Thoracic aorta (tissue), 2 donors: ENCODE data around the gene KIRREL2. TPM values are rescaled to one million over a fixed set of nuclear protein-coding genes. Genes with fewer than 3 reads are reported as not detected.

ENCODE experiments used
- ATAC-seq: fragments of 150-250 bp; one replicate; pipeline ENCODE4 v1.8.0; 2017; ENCODE audit warnings: low read depth; ENCODE audit not compliant: insufficient number of reproducible peaks, low FRiP score
- DNase-seq: peaks from one replicate; pipeline ENCODE4 v3.0.0-alpha.2; 2020; ENCODE audit warnings: low spot score
- H3K27ac ChIP-seq, 2 donors: fragments of 200-600 bp; sonication (generic); 1 replicate in 1 of 2; 2 replicates in 1 of 2; pipeline ENCODE4 v1.5.1; 2016; ENCODE audit warnings: mild to moderate bottlenecking in 2 of 2, moderate library complexity in 2 of 2
- H3K27me3 ChIP-seq: fragments of 200-600 bp; sonication (generic); replicated peaks from 2 replicates; pipeline ENCODE4 v1.6.0; 2016; ENCODE audit warnings: mild to moderate bottlenecking; ENCODE audit not compliant: insufficient read depth
- H3K36me3 ChIP-seq: fragments of 200-600 bp; sonication (generic); one replicate; pipeline ENCODE4 v1.5.1; 2016
- H3K4me1 ChIP-seq, 2 donors: fragments of 200-600 bp; sonication (generic); 1 replicate in 1 of 2; 2 replicates in 1 of 2; pipeline versions ENCODE4 v1.5.1 to v1.6.0; 2016; ENCODE audit warnings: low read depth in 2 of 2, mild to moderate bottlenecking in 1 of 2; ENCODE audit not compliant: control insufficient read depth in 1 of 2
- H3K4me3 ChIP-seq: fragments of 200-600 bp; sonication (generic); 2 replicates; pipeline ENCODE4 v1.5.1; 2016; ENCODE audit warnings: mild to moderate bottlenecking
- H3K9me3 ChIP-seq: fragments of 200-600 bp; sonication (generic); 2 replicates; pipeline ENCODE4 v1.5.1; 2016
- total RNA-seq, 2 donors: library from RNA; depleted of rRNA; stranded (reverse); fragments of >200 nt; gene quantifications; one replicate each; pipeline versions ENCODE4 v1.1.0 to v1.2.3, GENCODE V29; 2016
- TF ChIP-seq, protein P1 (sequence below): fragments of 200-600 bp; sonication (generic); IDR thresholded peaks from one replicate; pipeline ENCODE4 v1.5.1; 2019; ENCODE audit warnings: antibody characterized with exemption

Gene KIRREL2
- total RNA-seq, 2 donors from 2014 or later: 0.92 TPM; not detected in 1

DNA sequence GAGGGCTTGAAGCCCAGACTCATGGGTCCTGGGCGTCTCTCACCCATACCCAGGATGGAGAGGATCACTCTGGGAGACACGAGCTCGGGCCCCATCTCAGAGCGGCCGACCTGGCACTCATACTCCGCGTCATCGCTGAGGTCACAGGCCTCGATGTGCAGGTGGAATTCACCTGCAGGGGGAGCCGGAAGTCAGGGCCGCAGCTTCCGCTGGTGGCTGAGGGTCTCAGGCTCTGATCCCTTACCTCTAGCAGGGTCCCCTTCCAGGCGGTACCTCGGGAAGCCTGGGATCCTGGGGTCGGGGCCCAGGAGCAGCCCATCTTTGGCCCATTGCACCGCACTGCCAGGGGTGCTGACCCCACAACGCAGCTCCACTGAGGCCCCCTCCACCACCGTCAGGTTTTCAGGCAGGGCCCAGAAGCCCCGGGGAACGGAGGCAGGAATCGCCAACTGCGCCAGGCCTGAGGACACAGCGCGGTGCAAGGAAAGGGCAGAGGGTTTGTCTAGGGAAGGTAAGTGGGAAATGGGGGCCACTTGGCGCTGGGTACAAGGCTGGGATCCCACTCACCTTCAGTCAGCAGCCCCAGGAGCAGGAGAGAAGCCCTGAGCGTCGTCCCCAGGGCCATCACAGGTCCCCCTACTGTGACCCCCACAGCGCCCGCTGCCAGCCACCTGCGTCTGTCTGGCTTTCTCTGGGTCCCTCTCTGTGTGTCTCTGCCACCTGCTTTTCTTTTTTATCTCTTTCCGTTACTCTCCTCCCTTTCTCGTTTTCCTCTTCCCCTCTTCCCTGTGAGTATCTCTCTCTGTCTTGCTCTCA, 5.3 kb upstream of the KIRREL2 start:
- TF ChIP-seq, protein P1, sequence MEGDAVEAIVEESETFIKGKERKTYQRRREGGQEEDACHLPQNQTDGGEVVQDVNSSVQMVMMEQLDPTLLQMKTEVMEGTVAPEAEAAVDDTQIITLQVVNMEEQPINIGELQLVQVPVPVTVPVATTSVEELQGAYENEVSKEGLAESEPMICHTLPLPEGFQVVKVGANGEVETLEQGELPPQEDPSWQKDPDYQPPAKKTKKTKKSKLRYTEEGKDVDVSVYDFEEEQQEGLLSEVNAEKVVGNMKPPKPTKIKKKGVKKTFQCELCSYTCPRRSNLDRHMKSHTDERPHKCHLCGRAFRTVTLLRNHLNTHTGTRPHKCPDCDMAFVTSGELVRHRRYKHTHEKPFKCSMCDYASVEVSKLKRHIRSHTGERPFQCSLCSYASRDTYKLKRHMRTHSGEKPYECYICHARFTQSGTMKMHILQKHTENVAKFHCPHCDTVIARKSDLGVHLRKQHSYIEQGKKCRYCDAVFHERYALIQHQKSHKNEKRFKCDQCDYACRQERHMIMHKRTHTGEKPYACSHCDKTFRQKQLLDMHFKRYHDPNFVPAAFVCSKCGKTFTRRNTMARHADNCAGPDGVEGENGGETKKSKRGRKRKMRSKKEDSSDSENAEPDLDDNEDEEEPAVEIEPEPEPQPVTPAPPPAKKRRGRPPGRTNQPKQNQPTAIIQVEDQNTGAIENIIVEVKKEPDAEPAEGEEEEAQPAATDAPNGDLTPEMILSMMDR: no peak
- no peak overlapping the region for H3K4me3 ChIP-seq
- no peak for DNase-seq

DNA sequence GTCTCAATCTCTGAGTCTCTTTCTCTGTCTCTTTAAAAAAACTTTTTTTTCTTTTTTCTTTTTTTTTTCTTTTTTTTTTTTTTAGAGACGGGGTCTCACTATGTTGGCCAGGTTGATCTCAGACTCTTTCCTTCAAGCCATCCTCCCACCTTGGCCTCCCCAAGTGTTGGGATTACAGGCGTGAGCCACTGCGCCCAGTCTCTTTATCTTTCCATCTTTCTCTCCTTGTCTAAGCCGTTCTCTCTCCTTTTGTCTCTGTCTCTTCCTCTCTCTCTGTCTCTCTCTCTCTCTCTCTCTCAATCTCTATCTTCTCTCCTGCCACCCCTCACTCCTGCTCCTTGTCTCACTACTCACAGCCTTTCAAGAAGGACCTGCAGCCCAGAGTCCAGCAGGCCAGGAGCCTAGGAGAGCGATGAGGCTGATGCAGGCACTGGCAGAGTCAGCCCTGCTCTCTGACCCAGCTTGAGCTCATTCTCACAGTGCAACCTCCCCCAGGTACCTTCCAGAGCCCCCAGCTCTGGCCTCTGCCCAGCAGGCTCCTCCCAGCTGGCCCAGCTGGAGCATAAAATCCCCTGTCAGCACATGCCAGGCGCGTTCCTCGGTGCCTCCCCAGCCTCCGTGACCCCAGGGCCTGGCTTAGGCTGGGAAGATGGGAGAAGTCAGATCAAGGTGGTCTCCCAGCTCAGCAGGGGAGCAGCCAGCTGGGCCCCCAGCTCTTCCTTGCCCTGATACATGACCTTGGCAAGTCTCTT, 4.5 kb upstream of the KIRREL2 start, which contains the start of gene NPHS1:
NPHS1 (minus strand) TSS at position 476 of the 752 bp plus-strand sequence. CDS start 667 bp downstream, outside the sequence.
- no peak within 1 kb of the TSS for H3K4me3 ChIP-seq
- no peak for DNase-seq
- no peak for ATAC-seq
- H3K27ac ChIP-seq: no peak within 1 kb of the TSS
- TF ChIP-seq, protein P1: no peak
- H3K9me3 ChIP-seq: no peaks in the 10 kb centered on the region
- H3K4me1 ChIP-seq: peaks cover 0 to 13% of the 10 kb centered on the region in 2 donors
- peaks cover 8% of the 10 kb centered on the region for H3K27me3 ChIP-seq
- no peaks in the 10 kb centered on the region for H3K36me3 ChIP-seq

More for the DNA sequence above, 5.3 kb upstream of the KIRREL2 start:
- H3K27ac ChIP-seq: no peak overlapping the region
- H3K27me3 ChIP-seq: peaks cover under 1% of the 10 kb centered on the region
- H3K36me3 ChIP-seq: no peaks in the 10 kb centered on the region
- H3K9me3 ChIP-seq: no peaks in the 10 kb centered on the region
- ATAC-seq: no peak
- peaks cover 0 to 6% of the 10 kb centered on the region in 2 donors for H3K4me1 ChIP-seq

DNA sequence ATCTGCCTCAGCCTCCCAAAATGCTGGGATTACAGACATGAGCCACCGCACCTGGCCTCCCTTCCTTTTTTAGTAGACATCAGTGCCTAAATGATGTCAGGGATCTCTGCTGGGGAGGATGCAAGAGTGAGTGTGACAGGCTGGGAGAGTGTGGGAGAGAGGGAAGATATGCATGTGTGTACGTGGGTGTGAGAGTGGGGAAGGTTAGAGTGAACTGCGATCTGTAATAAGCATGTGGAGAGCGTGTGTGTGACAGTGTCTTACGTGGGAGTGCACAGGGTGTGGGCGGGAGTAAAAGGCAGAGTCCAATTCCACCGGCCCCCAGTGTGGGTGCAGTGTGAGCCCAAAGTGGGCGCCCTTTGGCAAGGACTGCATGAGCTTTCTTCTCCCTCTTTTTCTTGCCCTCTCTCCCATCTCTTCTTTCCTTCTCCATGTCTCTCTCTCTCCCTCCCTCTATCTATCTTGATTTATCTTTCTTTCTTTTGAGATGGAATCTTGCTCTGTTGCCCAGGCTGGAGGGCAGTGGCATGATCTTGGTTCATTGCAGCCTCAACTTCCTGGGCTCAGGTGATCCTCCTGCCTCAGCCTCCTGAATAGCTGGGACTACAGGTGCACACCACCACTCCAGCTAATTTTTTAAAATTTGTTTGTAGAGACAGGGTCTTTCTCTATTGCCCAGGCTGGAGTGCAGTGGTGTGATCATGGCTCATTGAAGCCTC, 3.5 kb upstream of the KIRREL2 start:
- Histone ChIP-seq H3K36me3 (no peaks in the 10 kb centered on the region), H3K4me1 (peaks cover 0 to 15% of the 10 kb centered on the region in 2 donors), H3K4me3 (no peak overlapping the region), H3K9me3 (no peaks in the 10 kb centered on the region), H3K27ac (no peak overlapping the region), H3K27me3 (peaks cover 10% of the 10 kb centered on the region)
- ATAC-seq (no peak), DNase-seq (no peak)
- TF ChIP-seq, protein P1: no peak

DNA sequence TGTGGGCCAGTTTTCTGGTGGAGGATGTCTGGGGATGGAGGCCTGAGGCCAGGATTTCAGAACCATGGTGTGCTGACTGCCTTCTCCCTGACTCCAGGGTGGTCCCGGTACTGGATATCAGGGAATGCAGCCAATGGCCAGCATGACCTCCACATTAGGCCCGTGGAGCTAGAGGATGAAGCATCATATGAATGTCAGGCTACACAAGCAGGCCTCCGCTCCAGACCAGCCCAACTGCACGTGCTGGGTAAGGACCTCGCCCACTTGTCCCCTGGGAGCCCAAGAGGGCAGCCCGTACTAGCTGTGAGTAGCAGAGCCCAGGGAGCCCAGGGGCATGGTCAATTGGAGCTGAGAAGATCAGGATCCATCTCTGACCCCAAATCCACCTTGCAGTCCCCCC, 1.6 kb downstream of the KIRREL2 start:
- H3K27me3 ChIP-seq: peaks cover 10% of the 10 kb centered on the region
- no peak overlapping the region for H3K4me3 ChIP-seq
- no peaks in the 10 kb centered on the region for H3K9me3 ChIP-seq
- no peaks in the 10 kb centered on the region for H3K36me3 ChIP-seq
- no peak overlapping the region for H3K27ac ChIP-seq
- DNase-seq (no peak), ATAC-seq (no peak)
- H3K4me1 ChIP-seq: peaks cover 0 to 15% of the 10 kb centered on the region in 2 donors
- TF ChIP-seq, protein P1: no peak
